Stomach (tissue), 4 donors: Measurements from ENCODE around the gene CDC7.

Experiments used
- POLR2A ChIP-seq, 4 donors: fragments of 450-650 bp; IDR thresholded peaks; one replicate each; pipeline ENCODE4 v1.6.1; 2016; ENCODE audit warnings: antibody characterized with exemption in 4 of 4, control low read depth in 2 of 4, mild to moderate bottlenecking in 1 of 4, moderate library complexity in 1 of 4
- POLR2AphosphoS5 ChIP-seq, 3 donors: sonication (generic); formaldehyde crosslinking; IDR thresholded peaks; one replicate each; pipeline ENCODE4 v1.6.1; 2016; ENCODE audit warnings: antibody characterized with exemption in 3 of 3
- TF ChIP-seq, protein P1 (sequence below), 7 experiments: fragments of 450-650 bp in 4 of 7; fragments of 200-600 bp in 3 of 7; sonication (generic) in 3 of 7; IDR thresholded peaks; one replicate each; pipeline ENCODE4 v1.5.1; 2016 to 2019; ENCODE audit warnings: antibody characterized with exemption in 7 of 7, control low read depth in 2 of 7, mild to moderate bottlenecking in 1 of 7

DNA sequence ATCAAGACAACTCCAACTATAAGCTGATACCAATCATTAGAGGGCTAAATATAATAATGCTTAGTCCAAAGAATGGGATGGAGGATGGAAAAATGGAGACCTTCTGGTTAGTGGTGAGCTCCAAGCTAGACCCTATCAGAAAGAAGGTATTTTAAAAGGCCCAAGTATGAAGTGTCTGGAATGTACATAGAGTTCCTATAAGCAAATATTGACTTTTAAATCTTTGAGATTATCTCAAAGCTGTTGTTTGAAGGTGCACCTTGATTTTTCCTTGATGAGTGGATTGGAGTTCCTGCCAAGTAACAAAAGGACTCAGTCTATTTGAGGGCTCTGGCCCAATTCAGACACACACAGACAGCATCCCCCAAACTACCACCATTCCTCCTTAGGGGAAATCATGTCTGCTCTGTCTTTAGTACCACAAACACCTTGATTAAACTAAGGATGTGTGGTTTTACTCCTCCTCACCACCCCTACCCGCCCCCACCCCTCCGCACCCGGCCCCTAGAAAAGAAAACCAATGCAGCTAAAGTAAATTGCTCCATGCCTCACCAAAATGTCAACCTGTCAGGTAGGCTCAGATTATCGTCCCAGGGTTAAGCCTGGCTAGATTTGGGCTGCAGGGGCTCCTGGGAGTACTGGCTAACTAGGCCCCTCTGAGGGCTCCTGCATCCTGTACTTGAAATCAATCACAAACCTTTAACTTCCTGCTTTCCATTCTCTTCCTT, 59.4 kb downstream of the CDC7 start:
- TF ChIP-seq, protein P1, sequence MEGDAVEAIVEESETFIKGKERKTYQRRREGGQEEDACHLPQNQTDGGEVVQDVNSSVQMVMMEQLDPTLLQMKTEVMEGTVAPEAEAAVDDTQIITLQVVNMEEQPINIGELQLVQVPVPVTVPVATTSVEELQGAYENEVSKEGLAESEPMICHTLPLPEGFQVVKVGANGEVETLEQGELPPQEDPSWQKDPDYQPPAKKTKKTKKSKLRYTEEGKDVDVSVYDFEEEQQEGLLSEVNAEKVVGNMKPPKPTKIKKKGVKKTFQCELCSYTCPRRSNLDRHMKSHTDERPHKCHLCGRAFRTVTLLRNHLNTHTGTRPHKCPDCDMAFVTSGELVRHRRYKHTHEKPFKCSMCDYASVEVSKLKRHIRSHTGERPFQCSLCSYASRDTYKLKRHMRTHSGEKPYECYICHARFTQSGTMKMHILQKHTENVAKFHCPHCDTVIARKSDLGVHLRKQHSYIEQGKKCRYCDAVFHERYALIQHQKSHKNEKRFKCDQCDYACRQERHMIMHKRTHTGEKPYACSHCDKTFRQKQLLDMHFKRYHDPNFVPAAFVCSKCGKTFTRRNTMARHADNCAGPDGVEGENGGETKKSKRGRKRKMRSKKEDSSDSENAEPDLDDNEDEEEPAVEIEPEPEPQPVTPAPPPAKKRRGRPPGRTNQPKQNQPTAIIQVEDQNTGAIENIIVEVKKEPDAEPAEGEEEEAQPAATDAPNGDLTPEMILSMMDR (IDR thresholded peaks at IDR 0.05): no peak
- TF ChIP-seq POLR2AphosphoS5 (IDR thresholded peaks at IDR 0.05) (no peak), POLR2A (IDR thresholded peaks at IDR 0.05) (no peak)
